ENCODE results near the gene SLC5A11.
"Not testable (repeated sequence)": the region's sequence is repeated elsewhere in the genome, so short reads cannot be mapped to it uniquely, and the experiment has no call there.

SLC5A11 gene

GRCh38 chr16:24863582-24864437 lies 18.0 kb downstream of the SLC5A11 start:
- no peak for DNase-seq

DNA sequence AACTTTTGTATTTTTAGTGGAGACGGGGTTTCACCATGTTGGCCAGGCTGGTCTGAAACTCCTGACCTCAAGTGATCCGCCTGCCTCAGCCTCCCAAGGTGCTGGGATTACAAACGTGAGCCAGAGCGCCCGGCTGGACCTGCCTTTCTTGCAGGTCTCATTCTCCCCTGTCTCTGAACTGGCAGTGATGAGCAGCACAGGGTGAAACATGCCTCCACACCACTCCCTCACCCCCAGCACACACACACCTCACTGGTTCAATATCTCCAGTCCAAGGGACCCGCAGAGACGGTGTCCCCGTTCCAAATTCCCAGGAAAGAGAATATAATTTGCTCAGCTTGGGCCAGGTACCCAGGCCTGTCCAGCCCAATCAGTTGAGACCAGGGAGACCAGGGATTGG lies 23.3 kb downstream of the SLC5A11 start:
- DNase-seq: no peak

DNA sequence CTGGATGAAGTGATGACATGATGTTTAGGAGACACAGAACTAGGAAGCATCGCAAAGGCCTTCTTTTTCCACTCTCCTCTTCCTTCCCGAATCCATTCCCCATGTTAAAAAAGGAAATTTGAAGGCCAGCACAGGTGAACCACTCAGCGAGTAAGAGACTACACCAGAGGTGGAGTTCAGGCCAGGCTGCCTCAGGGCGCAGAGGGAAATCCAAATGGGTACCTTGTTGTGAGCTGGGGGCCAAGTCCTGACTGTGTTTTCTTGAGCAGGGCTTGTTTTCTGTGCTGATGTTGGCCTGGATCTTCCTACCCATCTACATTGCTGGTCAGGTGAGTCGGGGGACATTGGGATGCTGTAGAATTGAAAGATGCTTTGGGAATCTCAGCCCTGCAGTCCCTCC lies 26.1 kb downstream of the SLC5A11 start:
- DNase-seq: no peak

DNA sequence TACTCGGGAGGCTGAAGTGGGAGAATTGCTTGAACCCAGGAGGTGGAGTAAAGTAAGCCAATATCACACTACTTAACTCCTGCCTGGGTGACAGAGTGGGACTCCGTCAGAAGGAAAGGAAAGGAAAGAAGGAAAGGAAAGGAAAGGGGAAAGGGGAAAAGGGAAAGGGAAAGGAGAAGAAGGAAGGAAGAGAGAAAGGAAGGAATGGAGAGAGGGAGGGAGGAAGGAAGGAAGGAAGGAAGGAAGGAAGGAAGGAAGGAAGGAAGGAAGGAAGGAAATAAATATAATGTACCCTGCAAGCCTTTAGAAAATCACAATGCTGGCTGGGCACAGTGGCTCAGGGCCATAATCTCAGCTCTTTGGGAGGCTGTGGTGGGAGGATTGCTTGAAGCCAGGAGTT lies 27.3 kb downstream of the SLC5A11 start:
- DNase-seq: no peak

DNA sequence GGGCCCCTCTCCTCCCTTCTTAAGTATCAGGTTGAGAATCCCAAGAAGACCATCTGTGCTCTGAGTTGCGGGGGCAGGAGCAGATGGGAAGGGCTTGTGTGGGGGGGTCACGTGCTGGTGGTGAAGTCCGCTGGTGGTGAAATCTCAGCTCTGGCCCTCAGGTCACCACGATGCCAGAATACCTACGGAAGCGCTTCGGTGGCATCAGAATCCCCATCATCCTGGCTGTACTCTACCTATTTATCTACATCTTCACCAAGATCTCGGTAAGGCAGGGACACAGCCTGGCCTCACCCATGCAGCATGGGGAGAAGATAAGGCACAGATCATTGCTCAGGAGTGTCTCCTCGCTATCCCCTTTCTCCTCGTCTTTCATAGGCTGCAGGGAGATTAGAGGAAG lies 29.7 kb downstream of the SLC5A11 start:
- DNase-seq: no peak

DNA sequence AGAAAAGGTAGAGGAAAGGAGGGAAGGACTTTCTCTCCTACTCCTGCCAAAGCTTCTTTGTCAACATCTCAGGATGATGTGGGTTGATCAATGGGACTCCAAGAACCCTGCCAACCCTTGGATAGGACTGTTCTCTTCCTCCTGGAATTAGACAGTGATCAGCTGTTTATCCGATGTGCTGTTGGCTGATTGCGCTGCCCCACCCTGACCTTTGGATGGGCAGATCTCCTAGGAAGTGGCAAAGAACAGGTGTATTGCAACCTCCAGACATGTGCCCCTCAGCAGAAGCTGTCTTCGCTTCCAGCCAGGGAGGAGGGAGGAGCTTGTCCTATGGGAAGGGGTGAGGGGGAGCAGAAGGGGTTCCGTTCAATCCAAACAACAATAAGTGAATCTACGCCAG lies 30.5 kb downstream of the SLC5A11 start:
- no peak for DNase-seq

DNA sequence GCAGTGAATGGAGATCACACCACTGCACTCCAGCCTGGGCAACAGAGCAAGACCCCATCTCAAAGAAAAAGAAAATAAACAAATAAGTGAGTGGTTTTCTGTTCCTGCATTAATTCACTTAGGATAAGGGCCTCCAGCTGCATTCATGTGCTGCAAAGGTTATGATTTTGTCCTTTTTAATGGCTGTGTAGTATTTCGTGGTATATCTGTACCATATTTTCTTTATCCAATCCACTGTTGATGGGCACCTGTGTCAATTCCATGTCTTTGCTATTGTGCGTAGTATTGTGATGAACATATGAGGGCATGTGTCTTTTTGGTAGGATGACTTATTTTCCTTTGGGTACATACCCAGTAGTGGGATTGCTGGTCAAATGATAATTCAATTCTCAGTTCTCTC lies 33.9 kb downstream of the SLC5A11 start:
- no peak for DNase-seq

DNA sequence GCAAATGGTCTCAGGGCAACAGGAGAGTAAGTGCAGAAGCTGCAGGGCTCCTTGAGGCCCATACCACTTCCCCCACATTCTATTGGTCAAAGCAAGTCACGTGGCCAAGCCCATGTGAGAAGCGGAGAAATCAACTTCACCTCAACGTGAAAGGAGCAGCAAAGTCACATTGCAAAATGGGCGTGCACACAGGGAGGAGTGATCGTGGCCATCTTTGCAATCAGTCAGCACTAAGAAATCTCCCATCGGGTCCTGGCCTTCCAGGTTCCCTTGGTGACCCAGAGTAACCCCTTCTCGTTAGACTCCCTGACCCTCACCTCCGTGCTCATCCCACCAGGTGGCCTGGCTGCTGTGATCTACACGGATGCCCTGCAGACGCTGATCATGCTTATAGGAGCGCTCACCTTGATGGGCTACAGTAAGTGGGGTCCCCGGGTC lies 38.0 kb downstream of the SLC5A11 start:
- no peak for DNase-seq

GRCh38 chr16:24887472-24887871 lies 41.7 kb downstream of the SLC5A11 start:
- no peak for DNase-seq

DNA sequence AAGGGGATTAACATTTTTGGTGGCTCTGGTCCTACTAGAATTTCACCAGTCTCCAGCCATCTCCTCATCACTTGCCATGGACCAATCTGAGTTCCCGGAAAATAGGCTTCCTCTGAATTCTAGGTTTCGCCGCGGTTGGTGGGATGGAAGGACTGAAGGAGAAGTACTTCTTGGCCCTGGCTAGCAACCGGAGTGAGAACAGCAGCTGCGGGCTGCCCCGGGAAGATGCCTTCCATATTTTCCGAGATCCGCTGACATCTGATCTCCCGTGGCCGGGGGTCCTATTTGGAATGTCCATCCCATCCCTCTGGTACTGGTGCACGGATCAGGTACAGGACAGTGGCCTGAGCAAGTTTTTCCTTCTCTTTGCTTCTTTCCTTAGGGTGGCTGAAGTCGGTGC lies 45.0 kb downstream of the SLC5A11 start:
- DNase-seq: no peak

GRCh38 chr16:24896439-24896838 lies 50.7 kb downstream of the SLC5A11 start:
- no peak for DNase-seq

DNA sequence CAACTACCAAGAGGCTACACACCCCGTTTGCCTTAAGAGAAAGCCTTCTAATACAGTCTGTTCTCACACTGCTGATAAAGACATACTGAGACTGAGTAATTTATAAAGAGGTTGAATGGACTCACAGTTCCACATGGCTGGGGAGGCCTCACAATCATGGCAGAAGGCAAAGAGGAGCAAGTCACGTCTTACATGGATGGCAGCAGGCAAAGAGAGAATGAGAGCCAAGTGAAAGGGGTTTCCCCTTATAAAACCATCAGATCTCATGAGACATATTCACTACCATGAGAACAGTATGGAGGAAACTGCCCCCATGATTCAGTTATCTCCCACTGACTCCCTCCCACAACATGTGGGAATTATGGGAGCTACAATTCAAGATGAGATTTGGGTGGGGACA lies 51.8 kb downstream of the SLC5A11 start:
- DNase-seq: not testable (repeated sequence)

- no peak for DNase-seq
Observed at GRCh38 chr16:24900230-24900629, 54.5 kb downstream of the SLC5A11 start.

GRCh38 chr16:24906199-24906808 lies 60.5 kb downstream of the SLC5A11 start:
- DNase-seq: no peak

DNA sequence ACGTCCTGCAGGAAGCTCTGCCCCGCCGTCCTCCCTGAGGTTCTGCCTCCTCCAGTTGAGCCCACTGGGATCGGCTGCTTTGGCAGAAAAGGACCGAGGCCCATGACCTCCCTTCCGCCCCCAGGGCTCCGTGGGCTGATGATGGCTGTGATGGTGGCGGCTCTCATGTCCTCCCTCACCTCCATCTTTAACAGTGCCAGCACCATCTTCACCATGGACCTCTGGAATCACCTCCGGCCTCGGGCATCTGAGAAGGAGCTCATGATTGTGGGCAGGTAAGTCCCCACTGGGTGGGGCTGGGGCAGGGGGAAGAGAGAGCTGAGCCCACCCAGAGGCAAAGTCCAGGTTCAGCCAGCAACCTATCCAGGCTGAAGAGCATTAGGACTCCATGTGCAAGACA lies 61.1 kb downstream of the SLC5A11 start:
- no peak for DNase-seq

- DNase-seq: no peak
Observed at GRCh38 chr16:24908716-24909115, 63.0 kb downstream of the SLC5A11 start.

DNA sequence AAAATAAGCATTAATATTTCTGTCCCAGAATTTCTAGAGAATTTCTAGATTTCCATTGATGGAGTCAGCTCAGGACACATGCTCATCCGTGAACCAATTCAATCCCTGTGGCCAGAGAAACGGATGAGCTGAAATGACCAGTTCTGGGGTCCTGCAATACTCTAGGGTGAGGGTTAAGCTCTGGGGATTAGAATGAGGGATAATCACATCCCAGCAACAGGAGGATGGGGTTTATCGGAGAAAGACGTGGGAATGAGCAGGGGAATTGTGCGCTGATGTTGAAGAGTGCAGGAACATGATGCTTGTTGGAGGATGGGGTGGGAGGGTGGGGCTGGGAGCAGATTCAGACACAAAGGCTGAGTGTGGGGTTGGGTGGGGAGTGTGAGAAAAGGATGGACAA lies 64.1 kb downstream of the SLC5A11 start:
- DNase-seq: no peak

DNA sequence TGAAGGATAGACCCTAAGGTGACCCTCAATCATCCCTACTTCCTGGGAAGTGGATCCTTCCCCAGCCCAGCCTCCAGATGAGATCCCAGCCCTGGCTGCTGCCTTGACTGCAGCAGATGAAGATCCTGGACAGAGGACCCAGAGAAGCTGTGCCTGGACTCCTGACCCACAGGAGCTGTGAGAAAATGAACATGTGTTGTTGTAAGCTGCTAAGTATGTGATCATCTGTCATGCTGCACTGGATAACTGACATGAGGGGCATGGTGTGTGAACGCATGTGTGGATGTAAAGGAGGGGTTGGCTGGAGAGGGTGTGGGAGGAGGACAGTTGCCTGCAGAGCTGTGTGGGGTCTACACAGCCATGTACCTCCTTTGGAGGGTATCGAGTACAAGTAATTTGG lies 69.3 kb downstream of the SLC5A11 start:
- no peak for DNase-seq

- DNase-seq: no peak
Observed at GRCh38 chr16:24915576-24915975, 69.8 kb downstream of the SLC5A11 start.

- no peak for DNase-seq
Observed at GRCh38 chr16:24917236-24917635, 71.5 kb downstream of the SLC5A11 start.

- no peak for DNase-seq
Observed at GRCh38 chr16:24917891-24918290, 72.1 kb downstream of the SLC5A11 start.

DNA sequence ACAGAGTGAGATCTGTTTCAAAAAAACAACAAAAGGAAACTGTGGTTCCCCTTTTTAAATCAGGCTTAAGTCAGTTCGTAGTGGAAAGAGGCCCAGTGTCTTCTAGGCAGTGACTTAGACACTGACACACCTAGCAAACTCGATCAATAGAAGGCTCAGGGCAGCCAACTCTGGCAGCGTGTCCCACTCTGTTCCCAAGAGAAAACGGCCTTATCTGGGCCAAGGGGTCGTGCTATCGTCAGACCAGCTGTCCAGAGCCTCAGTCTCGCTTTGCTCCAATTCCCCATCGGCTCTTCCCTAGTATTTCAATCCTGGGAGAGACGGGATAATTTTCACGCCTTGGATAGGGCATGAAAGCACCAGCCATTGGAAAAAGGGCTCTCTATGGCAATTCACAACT lies 72.9 kb downstream of the SLC5A11 start:
- DNase-seq: no peak

- no peak for DNase-seq
Observed at GRCh38 chr16:24919536-24919935, 73.8 kb downstream of the SLC5A11 start.

DNA sequence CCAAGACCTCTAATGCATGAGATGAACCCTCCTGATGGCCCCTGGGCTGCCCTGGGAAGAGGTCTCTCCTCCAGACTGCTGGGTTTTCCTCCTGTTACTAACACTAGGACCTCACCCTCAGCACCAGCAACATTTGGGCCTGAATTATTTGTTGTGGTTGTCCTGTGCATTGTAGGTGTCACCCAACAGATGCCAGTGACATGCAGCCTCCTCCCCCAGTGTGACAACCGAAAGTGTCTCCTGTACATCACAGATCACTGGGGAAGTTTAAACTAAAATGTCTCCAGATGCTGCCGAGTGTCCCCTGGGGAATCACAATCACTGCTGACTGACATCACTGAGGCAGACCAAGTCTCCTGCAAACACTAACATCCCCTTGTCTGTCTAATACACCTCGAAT lies 74.8 kb downstream of the SLC5A11 start:
- DNase-seq: no peak

GRCh38 chr16:24921229-24921628 lies 75.5 kb downstream of the SLC5A11 start:
- DNase-seq: peak; percentile 17
